Measurements from ENCODE around the gene C19orf25.

C19orf25 gene

DNA sequence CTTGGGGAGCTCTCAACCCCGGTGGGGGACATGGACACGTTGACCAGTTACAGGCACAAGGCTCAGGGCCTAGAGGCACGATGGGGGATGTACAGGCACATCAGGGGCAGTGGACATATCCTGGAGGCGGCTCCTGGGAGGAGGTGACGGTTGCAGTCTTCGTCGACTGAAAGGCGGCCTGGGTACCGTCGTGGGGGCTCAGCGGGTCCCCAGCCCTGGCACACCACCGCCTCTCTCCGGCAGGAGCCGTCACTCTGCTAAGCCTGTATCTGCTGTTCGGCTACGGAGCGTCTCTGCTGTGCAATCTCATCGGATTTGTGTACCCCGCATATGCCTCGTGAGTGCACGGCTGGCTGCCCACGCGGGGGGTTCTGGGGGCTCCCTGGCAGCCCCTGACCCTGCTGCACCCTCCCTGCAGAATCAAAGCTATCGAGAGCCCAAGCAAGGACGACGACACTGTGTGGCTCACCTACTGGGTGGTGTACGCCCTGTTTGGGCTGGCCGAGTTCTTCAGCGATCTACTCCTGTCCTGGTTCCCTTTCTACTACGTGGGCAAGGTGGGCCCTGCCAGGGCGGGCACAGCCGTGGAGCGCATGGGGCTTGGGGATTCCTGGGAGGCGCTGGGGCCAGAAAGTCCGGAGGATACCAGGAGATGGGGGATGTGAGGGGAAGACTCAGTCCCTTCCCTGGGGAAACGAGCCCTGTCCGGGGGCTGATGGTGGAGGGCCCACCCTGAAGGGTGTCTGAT is 16.2 kb upstream of the C19orf25 start:
- H3K27me3 Mint-ChIP-seq (ENCODE audit: low read depth), result peaks cover 19% of the 10 kb centered on the region
- no peak overlapping the region for H3K27ac Mint-ChIP-seq
- H3K9me3 Mint-ChIP-seq, result no peaks in the 10 kb centered on the region
- no peak overlapping the region for H3K4me3 Mint-ChIP-seq
- no peaks in the 10 kb centered on the region for H3K36me3 Mint-ChIP-seq (ENCODE audit: low read depth)
- H3K4me1 Mint-ChIP-seq (ENCODE audit: low read depth), result peaks cover 5% of the 10 kb centered on the region

DNA sequence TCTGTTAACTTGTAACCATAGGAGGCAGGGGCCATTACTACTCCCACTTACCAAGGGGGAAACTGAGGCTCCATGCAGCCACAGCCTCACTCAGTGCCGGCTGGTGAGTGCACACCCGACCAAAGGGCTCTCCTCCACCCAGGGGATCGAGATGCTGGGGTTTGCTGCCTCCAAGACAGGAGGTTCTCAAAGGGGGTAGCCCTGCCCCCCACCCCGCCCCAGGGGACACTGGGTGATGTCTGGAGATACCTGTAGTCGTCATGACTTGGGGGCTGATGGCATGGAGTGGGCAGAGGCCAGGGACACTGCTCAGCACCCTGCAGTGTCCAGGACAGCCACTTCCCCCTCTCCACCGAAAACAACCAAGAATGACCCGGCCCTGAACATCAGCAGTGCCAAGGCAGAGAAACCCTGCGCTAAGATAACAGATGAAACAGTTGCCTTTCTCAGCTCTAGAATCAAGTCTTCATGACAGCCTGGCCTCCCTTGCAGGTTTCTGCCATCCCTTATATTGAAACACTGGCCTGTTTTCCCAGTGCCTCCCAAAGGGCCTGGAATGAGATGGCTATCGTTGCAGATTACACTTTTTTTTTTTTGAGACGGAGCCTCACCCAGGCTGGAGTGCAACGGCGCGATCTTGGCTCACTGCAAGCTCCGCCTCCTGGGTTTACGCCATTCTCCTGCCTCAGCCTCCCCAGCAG is 15.2 kb upstream of the C19orf25 start:
- Mint-ChIP-seq H3K4me3 (no peak overlapping the region), H3K4me1 (ENCODE audit: low read depth) (peaks cover 5% of the 10 kb centered on the region)

DNA sequence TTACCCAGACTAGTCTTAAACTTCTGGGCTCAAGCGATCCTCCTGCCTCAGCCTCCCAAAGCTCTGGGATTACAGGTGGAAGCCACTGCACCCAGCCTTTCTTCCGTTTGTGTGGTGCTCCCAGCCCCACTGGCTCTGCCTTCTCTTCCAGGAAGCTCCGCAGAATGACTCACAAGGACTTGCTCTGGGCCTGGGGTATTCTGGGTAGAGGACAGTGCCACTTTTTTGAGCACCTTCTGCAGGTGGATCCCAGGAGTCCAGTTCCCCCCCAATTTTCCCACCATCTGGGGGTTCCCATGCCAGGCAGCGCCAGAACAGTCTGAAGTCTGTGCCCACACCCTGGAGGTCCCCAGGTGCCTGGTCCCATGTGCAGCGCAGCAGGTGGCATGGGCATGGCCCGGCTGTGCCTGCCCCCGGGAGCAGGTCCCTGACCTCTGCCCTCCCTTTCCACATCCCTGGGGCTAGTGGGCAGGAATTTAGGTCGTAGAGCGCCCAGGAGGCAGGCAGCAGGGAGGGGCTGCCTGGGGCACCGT is 13.5 kb upstream of the C19orf25 start:
- Mint-ChIP-seq H3K4me1 (ENCODE audit: low read depth) (peaks cover 5% of the 10 kb centered on the region), H3K36me3 (ENCODE audit: low read depth) (no peaks in the 10 kb centered on the region), H3K9me3 (no peaks in the 10 kb centered on the region), H3K27ac (no peak overlapping the region), H3K4me3 (no peak overlapping the region), H3K27me3 (ENCODE audit: low read depth) (peaks cover 19% of the 10 kb centered on the region)

More for the DNA sequence above, 15.2 kb upstream of the C19orf25 start:
- Mint-ChIP-seq H3K36me3 (ENCODE audit: low read depth) (no peaks in the 10 kb centered on the region), H3K27me3 (ENCODE audit: low read depth) (peaks cover 19% of the 10 kb centered on the region), H3K9me3 (no peaks in the 10 kb centered on the region), H3K27ac (no peak overlapping the region)

DNA sequence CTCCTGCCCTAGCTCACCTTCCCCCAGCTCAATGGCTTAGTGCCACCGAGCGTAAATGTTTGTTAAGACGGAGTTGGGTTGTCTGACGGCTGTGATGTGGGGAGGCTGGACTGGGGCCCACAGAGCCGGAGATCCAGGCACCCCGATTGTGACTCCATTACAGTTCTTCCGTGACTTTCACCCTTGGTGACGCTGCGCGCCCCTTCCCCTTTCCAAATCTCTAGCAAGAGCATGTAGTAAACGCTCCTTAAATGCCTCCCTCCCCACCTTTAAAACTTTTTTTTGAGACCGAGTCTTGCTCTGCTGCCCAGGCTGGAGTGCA is 12.8 kb upstream of the C19orf25 start:
- peak overlapping the region; percentile 67 for H3K4me3 Mint-ChIP-seq
- peak overlapping the region; percentile 5 for H3K27ac Mint-ChIP-seq
- H3K27me3 Mint-ChIP-seq (ENCODE audit: low read depth), result peaks cover 19% of the 10 kb centered on the region
- no peaks in the 10 kb centered on the region for H3K36me3 Mint-ChIP-seq (ENCODE audit: low read depth)
- H3K9me3 Mint-ChIP-seq, result no peaks in the 10 kb centered on the region
- peaks cover 5% of the 10 kb centered on the region for H3K4me1 Mint-ChIP-seq (ENCODE audit: low read depth)

DNA sequence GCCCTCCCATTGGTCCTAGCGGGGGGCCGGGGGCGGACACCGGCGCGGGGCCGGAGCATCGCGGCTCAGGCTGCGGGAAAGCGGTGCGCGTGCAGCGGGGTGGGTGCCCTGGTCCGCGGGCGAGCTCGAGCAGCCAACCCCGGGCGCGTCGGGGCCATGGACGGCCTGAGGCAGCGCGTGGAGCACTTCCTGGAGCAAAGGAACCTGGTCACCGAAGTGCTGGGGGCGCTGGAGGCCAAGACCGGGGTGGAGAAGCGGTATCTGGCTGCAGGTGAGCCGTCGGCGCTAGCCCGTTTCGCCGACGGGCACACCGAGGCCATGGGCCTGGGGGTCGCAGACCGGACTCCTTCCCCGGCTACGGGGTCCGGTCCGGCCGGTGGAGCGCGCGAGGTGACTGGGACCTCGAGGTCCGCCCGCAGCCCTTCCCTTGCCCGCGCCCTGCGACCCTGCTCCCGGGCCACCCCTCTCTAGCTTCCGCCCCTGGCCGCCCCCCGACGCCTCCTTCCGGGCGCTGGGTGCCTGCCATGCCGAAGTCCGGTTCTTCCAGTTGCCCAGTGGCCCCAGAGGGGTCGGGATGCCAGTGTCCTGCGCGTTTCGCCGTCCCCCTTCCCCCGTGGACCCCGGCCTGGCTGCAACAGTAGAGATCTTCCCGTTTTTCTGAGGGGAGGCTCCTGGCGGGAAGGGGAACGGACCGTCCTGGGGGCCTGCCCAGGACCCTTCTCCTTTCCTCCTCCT is 12.3 kb upstream of the C19orf25 start, which contains the start of gene REEP6:
TSS of gene REEP6 (plus strand) at position 68 of the 735 bp plus-strand sequence. CDS start at position 157, 89 bp downstream.
- H3K4me1 Mint-ChIP-seq (ENCODE audit: low read depth), result peaks cover 5% of the 10 kb centered on the region
- H3K36me3 Mint-ChIP-seq (ENCODE audit: low read depth), result no peaks in the 10 kb centered on the region
- H3K27me3 Mint-ChIP-seq (ENCODE audit: low read depth), result peaks cover 19% of the 10 kb centered on the region
- peak within 1 kb of the TSS; percentile 81 for H3K27ac Mint-ChIP-seq
- H3K4me3 Mint-ChIP-seq, result peak within 1 kb of the TSS; percentile 90
- H3K9me3 Mint-ChIP-seq, result no peaks in the 10 kb centered on the region

DNA sequence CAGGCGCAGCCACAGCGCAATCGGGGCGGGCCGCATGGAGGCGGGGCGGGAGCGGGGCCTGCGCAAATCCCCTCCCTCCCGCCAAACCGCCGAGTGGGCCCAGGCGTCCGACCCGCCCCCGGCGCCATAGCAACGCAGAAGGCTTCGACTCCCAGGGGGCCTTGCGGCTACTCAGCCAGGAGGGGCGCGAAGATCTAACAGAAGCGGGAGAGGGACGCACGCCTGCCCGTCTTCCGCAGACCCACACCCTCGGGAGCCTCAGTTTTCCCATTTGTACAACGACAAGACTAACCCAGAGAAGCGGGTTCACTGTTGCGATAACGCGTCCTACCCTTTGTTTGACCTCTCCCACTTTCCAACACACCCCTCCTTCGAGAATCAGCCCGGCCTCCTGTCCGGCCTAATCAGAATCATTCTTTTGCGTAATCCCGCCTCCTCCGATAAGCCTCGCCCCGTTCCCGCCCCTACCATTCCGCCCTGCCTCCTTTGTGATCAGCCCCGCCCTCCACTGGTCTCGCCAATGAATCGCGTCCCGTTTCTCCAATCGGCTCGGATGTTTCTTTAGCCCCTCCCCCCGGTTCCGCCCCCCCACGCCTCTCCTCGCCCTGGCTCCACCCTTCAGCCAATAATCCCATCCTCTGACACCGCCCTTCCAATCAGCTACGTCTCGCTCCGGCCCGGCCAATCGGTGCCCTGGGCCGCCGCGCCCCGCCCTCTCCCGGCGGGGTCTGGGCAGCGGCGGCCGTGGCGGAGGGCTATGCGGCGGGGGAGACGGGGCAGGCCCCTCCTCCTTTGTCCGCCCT is 11.5 kb upstream of the C19orf25 start, which contains the start of gene PCSK4:
TSS of gene PCSK4 (minus strand) at position 40 of the 803 bp plus-strand sequence. CDS start at position 36, 4 bp downstream.
- Mint-ChIP-seq H3K9me3 (no peaks in the 10 kb centered on the region), H3K27ac (peak within 1 kb of the TSS; percentile 81), H3K4me3 (peak within 1 kb of the TSS; percentile 90), H3K4me1 (ENCODE audit: low read depth) (peaks cover 5% of the 10 kb centered on the region), H3K36me3 (ENCODE audit: low read depth) (no peaks in the 10 kb centered on the region), H3K27me3 (ENCODE audit: low read depth) (peaks cover 19% of the 10 kb centered on the region)

DNA sequence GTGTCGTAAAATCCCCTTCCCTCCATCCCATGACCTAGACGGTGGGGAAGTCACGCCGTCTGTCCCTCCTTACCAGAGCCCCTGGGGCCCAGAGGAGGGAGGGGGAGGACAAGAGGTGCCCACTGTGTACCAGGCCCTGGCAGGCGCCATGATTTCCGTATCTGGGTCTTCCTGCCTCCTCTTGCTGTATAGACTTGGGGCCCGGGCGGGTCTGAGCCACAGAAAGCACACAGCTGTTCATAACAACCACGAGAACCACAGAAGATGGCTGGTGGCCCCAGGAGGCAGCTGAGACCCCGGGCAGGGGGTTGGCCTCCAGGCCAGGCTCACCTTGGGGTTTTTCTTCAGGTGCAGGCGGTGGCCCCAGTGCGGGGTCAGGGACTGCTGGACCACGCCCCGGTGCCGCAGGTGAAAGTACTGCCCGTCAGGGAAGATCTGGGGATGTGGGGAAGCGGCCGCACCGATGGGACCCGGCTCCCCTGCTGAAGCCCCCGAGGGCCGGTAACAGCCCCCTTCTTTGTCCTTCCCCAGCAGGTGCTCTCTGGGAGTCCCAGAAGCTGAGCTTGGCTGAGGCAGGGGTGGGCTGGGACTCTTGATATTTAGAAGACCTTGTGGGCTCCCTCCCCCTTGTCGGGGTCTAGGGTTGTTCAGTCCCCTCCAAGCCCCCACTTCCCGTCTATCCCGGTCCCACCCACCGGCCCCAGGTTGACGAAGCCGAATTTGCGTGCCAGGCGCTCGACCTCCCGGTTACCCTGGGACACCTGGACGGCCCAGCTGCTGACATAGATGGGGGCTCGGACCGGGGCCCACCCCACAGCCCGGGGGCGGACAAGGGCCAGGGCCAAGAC is 10.7 kb upstream of the C19orf25 start:
- Mint-ChIP-seq H3K9me3 (no peaks in the 10 kb centered on the region), H3K36me3 (ENCODE audit: low read depth) (no peaks in the 10 kb centered on the region), H3K4me1 (ENCODE audit: low read depth) (peaks cover 5% of the 10 kb centered on the region), H3K27ac (no peak overlapping the region), H3K27me3 (ENCODE audit: low read depth) (peaks cover 19% of the 10 kb centered on the region), H3K4me3 (peak overlapping the region; percentile 56)

DNA sequence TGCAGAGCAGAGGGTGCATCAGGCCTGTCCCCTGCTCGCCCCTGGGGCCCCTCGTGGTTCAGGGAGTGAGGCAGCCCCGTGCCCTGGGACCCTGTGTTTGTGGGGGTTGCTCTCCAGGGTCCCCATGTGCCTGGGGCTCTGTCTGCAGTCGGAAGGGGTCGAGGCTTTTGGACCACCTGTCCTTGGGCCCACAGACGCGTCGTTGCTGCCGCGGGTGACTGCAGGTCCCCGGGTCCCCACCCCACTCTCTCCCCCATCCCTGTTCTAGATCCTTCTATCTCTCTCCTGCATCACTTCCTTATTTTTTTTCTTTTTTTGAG is 9.2 kb upstream of the C19orf25 start:
- H3K4me3 Mint-ChIP-seq, result no peak overlapping the region

DNA sequence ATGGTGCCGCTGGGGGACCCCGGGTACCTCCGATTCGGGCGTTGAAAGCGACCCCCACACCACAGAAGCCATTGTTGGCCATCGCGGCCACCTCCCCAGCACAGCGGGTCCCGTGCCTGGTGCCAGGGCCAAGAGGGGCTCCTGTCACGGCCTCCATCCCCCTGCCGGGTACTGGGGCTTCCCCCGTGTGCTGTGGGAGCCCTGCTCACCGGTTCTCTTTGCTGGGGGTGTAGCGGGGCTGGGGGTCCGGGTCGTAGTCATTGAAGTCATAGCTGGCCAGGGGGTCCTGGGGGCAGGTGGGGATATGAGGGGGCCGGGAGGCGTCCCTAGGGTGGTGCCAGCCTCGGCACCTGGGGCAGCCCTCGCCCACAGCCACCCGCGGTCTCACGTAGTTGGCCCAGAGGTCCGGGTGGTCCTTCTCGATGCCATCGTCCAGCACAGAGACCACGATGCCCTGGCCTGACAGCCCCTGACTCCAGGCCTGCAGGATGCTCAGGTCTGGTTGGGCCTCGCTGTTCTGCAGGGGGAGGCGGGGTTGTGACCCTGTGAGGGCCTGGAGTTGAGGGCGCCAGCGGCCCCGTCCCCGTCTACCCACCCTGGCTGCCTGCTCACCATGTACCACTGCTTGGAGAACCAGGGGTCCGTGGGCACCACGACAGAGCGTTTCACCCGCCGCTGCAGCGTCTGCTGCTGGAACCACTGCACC is 8.7 kb upstream of the C19orf25 start:
- peaks cover 16% of the 10 kb centered on the region for H3K27me3 Mint-ChIP-seq (ENCODE audit: low read depth)
- no peaks in the 10 kb centered on the region for H3K9me3 Mint-ChIP-seq
- no peak overlapping the region for H3K27ac Mint-ChIP-seq
- H3K36me3 Mint-ChIP-seq (ENCODE audit: low read depth), result no peaks in the 10 kb centered on the region
- H3K4me1 Mint-ChIP-seq (ENCODE audit: low read depth), result peaks cover 5% of the 10 kb centered on the region
- H3K4me3 Mint-ChIP-seq, result no peak overlapping the region

More for the DNA sequence above, 9.2 kb upstream of the C19orf25 start:
- peak overlapping the region; percentile 65 for H3K27ac Mint-ChIP-seq
- H3K27me3 Mint-ChIP-seq (ENCODE audit: low read depth), result peaks cover 19% of the 10 kb centered on the region
- no peaks in the 10 kb centered on the region for H3K9me3 Mint-ChIP-seq
- no peaks in the 10 kb centered on the region for H3K36me3 Mint-ChIP-seq (ENCODE audit: low read depth)
- H3K4me1 Mint-ChIP-seq (ENCODE audit: low read depth), result peaks cover 5% of the 10 kb centered on the region

DNA sequence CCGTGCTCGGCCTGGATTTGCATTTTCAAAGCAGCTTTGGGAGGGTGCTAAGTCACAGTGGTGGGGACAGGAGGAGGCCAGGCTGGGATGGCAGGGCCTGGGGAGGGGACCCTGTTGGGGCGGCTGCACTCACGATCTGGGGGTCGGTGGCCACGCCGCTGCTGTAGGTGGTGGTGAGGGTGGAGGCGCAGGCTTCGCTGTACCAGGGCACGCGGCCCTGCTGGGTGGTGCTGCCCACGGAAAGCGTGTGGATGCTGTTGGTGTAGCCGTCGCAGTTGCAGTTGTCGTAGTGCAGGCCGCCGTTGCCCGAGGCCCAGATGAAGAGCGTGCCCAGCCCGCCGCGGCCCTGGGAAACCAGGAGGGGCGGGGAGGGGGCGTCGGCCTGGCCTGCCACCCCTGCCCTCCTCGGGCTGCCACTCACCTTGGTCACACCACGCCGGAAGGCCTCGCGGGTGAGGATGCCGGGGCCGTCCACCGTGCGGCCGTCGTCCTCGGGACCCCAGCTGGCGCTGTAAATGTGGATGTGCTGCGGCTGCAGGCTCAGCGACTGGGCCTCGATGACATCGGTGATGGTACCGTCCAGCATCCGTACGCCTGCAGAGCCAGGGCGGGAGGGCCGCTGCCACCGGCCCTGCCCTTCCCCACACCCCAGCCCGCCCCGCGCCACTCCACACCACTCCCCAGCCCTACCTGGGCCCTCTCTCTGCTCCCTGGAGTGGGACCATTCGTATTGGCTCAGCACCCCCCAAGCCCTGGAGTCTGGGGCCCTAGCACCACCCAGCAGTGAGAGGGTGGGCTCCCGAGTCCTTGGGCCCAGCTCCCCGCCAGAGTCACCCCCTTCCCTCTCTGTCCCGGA is 7.9 kb upstream of the C19orf25 start:
- H3K4me3 Mint-ChIP-seq, result no peak overlapping the region
- no peaks in the 10 kb centered on the region for H3K36me3 Mint-ChIP-seq (ENCODE audit: low read depth)
- peaks cover 5% of the 10 kb centered on the region for H3K4me1 Mint-ChIP-seq (ENCODE audit: low read depth)
- peaks cover 9% of the 10 kb centered on the region for H3K27me3 Mint-ChIP-seq (ENCODE audit: low read depth)
- no peak overlapping the region for H3K27ac Mint-ChIP-seq
- H3K9me3 Mint-ChIP-seq, result no peaks in the 10 kb centered on the region

DNA sequence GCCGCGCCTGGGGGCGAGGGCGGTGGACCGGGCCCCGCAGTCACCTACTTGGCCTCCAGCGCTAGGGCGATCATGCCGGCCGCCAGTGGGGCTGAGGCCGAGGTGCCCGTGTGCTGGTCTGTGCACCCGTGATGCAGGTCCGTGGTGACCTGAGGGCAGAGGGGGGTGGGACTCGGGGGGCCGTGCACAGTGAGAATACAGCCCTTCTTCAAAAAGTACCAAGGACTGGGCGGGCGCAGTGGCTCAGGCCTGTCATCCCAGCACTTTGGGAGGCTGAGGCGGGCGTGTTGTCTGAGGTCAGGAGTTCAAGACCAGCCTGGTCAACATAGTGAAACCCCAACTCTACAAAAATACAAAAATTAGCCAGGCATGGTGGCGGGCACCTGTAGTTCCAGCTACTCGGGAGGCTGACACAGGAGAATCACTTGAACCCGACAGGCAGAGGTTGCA is 5.0 kb upstream of the C19orf25 start:
- H3K36me3 Mint-ChIP-seq (ENCODE audit: low read depth), result peaks cover 2% of the 10 kb centered on the region

More for the DNA sequence above, 5.0 kb upstream of the C19orf25 start:
- no peaks in the 10 kb centered on the region for H3K27me3 Mint-ChIP-seq (ENCODE audit: low read depth)
- H3K9me3 Mint-ChIP-seq, result no peaks in the 10 kb centered on the region
- H3K27ac Mint-ChIP-seq, result no peak overlapping the region
- H3K4me1 Mint-ChIP-seq (ENCODE audit: low read depth), result peaks cover 6% of the 10 kb centered on the region
- no peak overlapping the region for H3K4me3 Mint-ChIP-seq
